HG02642 (cell line): ENCODE results near the gene CCSER2.
A peak's percentile ranks its signal among the peaks of the same experiment; 100 is the strongest.
"Not testable (repeated sequence)": the region's sequence is repeated elsewhere in the genome, so short reads cannot be mapped to it uniquely, and the experiment has no call there.

ENCODE experiments used
- ATAC-seq: cut with Tn5 transposase; IDR thresholded peaks from one replicate; pipeline ENCODE4 v1.9.1; 2021; ENCODE audit warnings: mild to moderate bottlenecking; ENCODE audit not compliant: unreplicated experiment, poor library complexity

The CCSER2 gene, protein sequence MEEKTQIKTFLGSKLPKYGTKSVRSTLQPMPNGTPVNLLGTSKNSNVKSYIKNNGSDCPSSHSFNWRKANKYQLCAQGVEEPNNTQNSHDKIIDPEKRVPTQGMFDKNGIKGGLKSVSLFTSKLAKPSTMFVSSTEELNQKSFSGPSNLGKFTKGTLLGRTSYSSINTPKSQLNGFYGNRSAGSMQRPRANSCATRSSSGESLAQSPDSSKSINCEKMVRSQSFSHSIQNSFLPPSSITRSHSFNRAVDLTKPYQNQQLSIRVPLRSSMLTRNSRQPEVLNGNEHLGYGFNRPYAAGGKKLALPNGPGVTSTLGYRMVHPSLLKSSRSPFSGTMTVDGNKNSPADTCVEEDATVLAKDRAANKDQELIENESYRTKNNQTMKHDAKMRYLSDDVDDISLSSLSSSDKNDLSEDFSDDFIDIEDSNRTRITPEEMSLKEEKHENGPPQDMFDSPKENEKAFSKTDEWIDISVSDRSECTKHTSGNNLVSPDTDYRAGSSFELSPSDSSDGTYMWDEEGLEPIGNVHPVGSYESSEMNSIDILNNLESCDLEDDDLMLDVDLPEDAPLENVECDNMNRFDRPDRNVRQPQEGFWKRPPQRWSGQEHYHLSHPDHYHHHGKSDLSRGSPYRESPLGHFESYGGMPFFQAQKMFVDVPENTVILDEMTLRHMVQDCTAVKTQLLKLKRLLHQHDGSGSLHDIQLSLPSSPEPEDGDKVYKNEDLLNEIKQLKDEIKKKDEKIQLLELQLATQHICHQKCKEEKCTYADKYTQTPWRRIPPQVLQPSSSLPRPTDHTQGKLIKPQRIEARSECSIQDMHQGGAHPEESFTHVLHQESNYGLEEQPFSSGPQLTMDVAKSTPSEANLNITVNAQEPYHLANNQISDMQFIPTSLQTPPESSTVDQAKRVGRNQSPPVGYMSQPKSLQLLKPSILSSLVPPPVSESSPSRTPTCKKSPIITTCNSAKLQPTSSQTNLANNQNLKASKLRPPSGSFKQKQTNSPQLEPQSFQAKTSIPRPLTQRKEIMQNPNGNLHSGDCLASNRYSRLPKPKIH

DNA sequence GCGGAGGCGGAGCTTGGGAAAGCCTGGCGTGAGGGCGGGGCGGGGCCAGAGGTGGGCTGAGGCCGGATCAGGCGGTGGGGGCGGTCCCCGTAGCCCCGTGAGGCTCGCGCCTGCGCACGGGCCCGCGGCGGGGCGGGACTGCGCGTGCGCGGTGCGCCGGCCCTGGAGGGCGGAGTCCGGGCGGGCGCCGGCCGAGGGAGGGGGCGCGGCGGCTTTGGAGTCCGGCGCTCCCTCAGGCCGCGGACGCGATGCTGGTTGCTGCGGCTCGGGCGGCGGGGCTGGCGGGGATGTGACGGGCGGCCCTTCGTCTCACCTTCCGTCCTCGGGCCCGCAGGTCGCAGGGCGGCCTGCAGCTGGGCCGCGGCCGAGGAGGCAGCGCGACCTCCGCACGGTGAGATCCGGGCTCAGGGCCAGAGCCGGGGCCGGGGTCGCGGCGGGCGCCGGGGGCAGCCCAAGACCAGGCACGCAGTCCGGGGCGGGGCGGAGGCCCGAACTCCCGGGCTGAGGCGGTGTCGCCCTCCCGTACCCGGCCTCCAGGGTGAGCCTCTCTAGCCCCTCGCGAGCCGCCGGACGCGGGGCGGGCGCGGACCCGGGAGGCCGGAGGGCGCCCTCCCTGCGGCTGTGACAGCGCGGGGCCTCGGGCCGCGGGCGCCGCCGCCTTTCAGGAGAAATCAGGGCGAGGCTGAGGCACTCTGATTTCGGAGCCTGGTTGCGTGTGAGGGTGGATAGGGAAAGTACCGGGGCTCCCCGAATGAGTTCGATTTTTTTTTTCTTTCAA is at the start of gene CCSER2:
Gene CCSER2, plus strand, starts transcription at position 172 of the 778 bp plus-strand sequence. CDS start 42,464 bp downstream, outside the sequence.
- peak; percentile 74 for ATAC-seq

DNA sequence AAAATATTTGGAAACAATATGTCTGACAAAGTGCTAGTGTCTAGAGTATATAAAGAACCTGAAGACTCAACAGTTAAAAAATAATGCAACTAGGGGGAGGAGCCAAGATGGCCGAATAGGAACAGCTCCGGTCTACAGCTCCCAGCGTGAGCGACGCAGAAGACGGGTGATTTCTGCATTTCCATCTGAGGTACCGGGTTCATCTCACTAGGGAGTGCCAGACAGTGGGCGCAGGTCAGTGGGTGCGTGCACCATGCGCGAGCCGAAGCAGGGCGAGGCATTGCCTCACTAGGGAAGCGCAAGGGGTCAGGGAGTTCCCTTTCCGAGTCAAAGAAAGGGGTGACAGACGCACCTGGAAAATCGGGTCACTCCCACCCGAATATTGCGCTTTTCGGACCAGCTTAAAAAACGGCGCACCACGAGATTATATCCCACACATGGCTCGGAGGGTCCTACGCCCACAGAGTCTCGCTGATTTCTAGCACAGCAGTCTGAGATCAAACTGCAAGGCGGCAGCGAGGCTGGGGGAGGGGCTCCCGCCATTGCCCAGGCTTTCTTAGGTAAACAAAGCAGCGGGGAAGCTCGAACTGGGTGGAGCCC is 48.4 kb upstream of the CCSER2 start:
- not testable (repeated sequence) for ATAC-seq

DNA sequence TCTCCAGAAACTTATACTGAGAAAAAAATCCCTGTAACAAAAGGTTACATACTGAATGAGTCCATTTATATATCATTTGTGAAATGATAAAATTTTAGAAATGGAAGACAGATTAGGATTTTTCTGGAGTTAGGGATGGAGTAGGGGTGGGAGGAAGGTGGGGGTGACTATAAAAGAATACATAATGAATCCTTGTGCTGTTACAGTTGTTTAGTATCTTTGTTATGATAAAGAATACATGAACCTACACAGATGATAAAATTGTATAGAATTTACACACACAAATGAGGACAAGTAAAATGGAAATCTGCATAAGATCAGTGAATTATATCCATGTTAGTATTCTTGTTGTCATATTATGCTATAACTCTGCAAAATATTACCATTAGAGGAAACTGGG is 41.7 kb upstream of the CCSER2 start:
- ATAC-seq = no peak

DNA sequence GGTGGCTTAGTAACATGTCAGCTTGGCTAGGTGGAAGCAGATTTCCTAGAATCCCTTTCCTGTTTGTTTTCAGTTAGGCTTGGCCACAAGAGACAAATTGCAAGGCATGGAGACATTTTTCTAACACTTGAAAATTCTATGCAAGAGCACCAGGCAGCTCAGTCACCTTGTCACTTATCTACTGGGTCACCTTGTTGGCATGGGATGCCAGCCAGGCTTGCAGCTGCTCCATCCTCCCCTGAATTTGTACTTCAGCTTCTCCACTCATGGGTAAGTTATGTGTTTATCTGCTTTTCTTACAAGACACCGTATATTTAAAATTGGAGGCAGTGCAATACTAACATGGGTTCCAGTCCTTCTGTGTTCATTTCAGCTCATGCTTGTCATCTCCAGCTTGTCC is 40.2 kb upstream of the CCSER2 start:
- no peak for ATAC-seq

GRCh38 chr10:84289521-84290200 is 38.7 kb upstream of the CCSER2 start:
- no peak for ATAC-seq

DNA sequence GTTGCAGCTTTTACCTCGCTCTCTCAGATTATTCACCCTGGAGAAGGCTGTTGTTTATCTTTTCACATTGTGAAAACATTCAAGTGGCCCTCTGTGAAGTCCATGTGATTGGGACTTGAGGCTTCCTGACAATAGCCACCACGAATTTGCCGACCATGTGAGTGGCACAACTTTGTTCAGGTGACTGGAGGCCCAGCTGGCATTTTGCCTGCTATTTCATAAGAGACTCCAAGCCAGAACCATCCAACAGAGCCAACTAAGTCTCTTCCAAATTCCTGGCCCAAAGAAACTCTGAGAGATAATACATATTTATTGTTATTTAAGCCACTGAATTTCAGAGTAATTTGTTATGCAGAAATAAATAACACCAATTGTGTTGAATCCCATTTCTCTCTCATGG is 38.2 kb upstream of the CCSER2 start:
- ATAC-seq = no peak

GRCh38 chr10:84291384-84291783 is 37.0 kb upstream of the CCSER2 start:
- ATAC-seq = no peak

DNA sequence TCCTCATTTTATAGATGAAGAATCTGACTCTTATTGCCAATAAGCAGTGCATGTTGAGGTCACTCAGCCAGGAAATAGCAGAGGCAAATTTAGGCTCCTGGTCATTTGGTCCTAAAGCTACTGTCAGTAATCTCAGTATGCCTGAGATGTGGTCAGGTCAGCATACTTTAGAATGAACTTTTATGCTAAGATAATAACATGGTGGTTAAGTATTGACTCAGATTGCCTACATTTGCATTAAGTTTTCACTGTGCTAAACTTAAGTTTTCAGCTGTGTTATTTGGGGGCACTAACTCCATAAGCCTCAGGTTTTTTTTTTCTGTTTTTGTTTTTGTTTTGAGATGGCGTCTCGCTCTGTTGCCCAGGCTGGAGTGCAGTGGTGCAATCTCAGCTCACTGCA is 35.9 kb upstream of the CCSER2 start:
- peak; percentile 50 for ATAC-seq

DNA sequence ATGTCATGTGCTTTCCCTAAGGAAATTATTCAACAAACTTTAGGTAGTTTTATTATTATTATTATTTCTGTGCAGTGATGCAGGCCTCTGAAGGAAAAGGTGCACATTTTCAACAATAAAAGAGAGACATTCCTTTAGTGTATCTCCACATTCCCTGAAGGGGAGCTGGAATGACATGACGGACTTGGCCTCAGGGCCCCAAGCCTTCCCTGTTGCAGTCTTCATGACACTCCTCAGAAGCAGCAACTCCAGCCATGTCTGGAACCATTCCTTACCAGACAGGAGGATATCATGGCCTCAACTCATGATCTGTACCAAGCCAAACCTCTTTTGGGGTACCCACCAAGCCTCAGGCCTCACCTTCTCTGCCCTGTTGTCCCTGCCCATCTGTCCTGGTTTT is 35.2 kb upstream of the CCSER2 start:
- ATAC-seq = no peak

DNA sequence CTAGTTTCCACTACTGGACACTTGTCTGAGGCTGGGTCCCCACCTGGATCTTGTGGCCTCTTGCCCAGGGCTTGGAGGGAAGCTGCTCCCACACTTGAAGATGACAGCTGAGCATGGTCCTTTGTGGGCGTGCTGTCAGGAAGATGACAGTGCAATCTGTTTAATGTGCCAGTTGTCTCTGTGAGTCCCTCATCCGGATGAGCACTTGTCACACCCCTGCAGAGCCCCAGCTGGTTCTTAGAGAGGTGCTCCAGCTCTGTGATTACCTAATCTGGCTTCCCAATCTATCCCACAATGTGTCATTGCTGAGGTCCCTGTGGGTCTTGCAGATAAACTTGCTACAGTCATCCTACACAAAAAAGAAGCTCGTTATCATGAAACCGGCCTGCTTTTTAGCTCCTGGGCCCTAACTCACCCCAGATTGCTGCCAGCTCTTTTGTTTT is 34.8 kb upstream of the CCSER2 start:
- ATAC-seq = no peak

DNA sequence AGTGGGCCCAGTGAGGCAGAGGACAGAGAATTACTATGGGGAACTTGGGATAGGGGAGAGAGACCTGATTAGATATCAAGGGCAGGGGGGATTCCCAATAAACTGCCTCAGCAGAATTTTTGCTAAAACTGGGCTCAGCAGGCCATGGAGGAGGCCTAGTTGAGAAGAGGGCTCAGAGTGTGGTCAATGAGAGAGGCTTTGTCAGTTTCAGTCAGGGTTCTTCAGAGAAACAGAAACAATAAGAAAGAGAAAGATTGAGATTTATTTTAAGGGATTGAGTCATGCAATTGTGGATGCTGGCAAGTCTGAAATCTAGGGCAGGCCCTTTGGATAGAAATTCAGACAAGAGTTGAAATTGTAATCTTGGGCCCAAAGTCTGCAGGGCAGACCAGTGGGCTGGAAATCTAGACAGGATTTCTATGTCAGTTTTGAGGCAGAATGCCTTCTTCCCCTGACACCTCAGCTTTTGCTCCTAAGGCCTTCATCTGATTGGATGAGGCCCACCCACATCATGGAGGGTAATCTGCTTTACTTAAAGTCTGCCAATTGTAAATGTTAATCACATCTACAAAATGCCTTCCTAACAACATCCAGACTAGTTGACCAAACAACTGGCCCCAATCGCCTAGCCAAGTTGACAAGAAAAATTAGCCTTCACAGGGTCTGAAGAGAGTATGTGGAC is 33.5 kb upstream of the CCSER2 start:
- peak; percentile 57 for ATAC-seq

DNA sequence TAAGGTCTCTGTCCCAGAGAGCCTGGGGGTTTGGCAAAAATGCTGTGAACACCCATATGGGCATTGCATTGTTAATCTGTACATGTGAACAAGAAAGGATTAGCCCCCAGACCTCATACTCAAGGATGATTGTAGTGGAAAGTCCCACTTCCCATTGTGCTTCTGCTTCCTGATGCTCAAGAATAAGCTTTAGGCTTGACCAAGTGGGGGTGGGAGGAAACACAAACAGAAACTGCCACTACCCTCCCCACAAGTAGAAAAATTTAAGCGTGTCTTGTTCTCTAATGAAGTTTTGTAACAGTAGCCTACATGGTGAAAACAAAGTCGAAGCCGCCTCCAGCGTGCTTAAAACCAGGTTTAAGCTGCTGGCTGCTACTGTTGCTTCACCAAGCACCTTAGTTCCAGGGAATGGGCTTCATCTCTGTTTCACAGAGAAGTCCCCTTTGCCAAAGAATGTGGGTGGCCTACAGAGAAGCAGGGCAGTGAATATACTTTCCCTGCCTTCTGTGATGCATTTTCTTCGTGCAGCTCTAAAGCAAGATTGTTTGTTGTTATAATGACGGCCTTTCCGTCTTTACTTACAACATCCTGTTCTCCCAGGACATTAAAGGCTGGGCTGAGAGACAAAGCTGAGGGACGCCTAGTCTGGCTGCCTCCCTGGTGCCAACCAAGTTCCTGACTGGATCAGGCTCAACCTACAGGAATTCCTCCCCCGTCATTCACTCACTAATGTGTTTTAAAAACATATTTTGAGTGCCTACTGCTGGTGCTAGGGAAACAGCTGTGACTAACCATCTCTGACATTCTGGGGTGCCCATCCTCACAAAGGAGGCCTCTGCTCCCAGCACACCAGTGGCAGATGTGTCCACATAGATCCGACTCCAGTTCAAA is 32.1 kb upstream of the CCSER2 start:
- no peak for ATAC-seq

DNA sequence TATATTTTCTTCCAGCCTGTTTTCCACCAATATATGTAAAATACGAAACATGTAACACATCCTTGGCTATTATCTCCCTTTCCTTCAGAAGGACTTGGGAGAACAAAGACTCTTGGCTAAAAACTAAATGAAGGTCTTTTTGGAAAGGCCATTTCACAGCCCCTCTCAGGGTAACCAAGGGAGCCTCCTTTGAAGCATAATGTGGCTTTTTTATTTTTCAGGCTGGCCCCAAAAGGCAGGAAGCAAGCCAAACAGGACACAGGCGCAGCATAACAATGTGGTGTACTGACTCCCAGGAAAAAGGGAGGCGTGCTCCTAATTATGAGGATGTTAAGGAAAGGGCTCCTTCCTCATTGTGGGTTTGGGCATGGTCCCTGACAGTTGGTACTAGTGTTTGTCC is 30.3 kb upstream of the CCSER2 start:
- no peak for ATAC-seq

DNA sequence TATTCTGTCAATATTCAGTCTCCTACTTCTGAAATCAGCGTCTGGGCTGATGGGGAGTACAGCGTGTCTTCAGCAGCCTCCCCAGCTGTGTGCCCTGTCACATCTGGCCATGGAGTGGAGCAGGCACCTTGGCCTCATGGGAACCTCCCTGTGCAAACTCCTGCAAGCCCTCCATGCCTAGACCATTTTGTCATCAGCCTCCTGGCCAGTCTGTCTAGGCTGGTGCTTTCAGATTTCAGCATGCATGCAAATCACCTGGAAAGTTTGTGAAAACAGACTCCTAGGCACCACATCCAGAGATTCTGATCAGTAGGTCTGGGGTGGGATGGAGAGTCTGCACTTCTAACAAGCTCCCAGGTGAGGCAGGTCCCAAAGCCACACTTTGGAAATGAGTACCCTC is 26.2 kb upstream of the CCSER2 start:
- ATAC-seq = no peak

GRCh38 chr10:84306751-84307384 is 21.5 kb upstream of the CCSER2 start:
- ATAC-seq = no peak

- no peak for ATAC-seq
Measured at GRCh38 chr10:84308021-84308420, 20.4 kb upstream of the CCSER2 start.
